NCI-H146 (cell line): ENCODE measurements around the gene ENGASE.

Experiments
- DNase-seq: peaks from one replicate; lab custom pipeline; 2025; lab: John Stamatoyannopoulos, UW

The ENGASE gene

GRCh38 chr17:79079421-79080200 is 5.0 kb downstream of the ENGASE start:
- DNase-seq = no peak

GRCh38 chr17:79080349-79080748 is 5.7 kb downstream of the ENGASE start:
- DNase-seq = no peak

- DNase-seq = no peak
These were observed 6.2 kb downstream of the ENGASE start for GRCh38 chr17:79080761-79081290.

GRCh38 chr17:79081571-79082276 is 7.1 kb downstream of the ENGASE start:
- no peak for DNase-seq

- peak; percentile 38 for DNase-seq
These were observed 7.9 kb downstream of the ENGASE start for GRCh38 chr17:79082311-79083190.

GRCh38 chr17:79083191-79083971 is 8.8 kb downstream of the ENGASE start:
- DNase-seq = no peak

GRCh38 chr17:79084291-79085153 is 9.9 kb downstream of the ENGASE start:
- DNase-seq = no peak

GRCh38 chr17:79085154-79085920 is 10.7 kb downstream of the ENGASE start:
- peak; percentile 38 for DNase-seq

- no peak for DNase-seq
These were observed 11.4 kb downstream of the ENGASE start for GRCh38 chr17:79085921-79086551.

- DNase-seq = no peak
These were observed 12.2 kb downstream of the ENGASE start for GRCh38 chr17:79086609-79087427.

GRCh38 chr17:79087428-79088143 is 13.0 kb downstream of the ENGASE start:
- DNase-seq = peak; percentile 50

- DNase-seq = no peak
These were observed 13.8 kb downstream of the ENGASE start for GRCh38 chr17:79088247-79088996.

GRCh38 chr17:79088997-79089328 is 14.3 kb downstream of the ENGASE start:
- no peak for DNase-seq

- peak; percentile 66 for DNase-seq
These were observed 15.3 kb downstream of the ENGASE start for GRCh38 chr17:79089720-79090442.

GRCh38 chr17:79090443-79091225 is 16.0 kb downstream of the ENGASE start:
- DNase-seq = no peak
